IPS DF 4.7 (cell line): Measurements from ENCODE around the gene SLC50A1.
A peak's percentile ranks its signal among the peaks of the same experiment; 100 is the strongest.
"Not testable (repeated sequence)": the region's sequence is repeated elsewhere in the genome, so short reads cannot be mapped to it uniquely, and the experiment has no call there.

Experiments used
- DNase-seq: peaks from one replicate; pipeline ENCODE4 v3.0.0-alpha.2; 2013; ENCODE audit warnings: low spot score; ENCODE audit errors: extremely low read depth

Gene SLC50A1

GRCh38 chr1:155134322-155134721 lies 1.3 kb upstream of the SLC50A1 start:
- DNase-seq = no peak

GRCh38 chr1:155134880-155135414 lies 705 bp upstream of the SLC50A1 start:
- DNase-seq = no peak

GRCh38 chr1:155136748-155137147 lies 1.1 kb downstream of the SLC50A1 start:
- DNase-seq = no peak

- no peak for DNase-seq
Measured at GRCh38 chr1:155137154-155137949, 1.7 kb downstream of the SLC50A1 start.

GRCh38 chr1:155139895-155140629 lies 4.4 kb downstream of the SLC50A1 start, which contains the start of gene DPM3:
DPM3 (minus strand) TSS chr1:155140531; CDS start chr1:155140240, 291 bp downstream.
- no peak for DNase-seq

GRCh38 chr1:155140630-155140953 lies 4.9 kb downstream of the SLC50A1 start:
- no peak for DNase-seq

GRCh38 chr1:155141749-155142148 lies 6.1 kb downstream of the SLC50A1 start:
- DNase-seq = no peak

- no peak for DNase-seq
Measured at GRCh38 chr1:155145491-155145890, 9.8 kb downstream of the SLC50A1 start.

- not testable (repeated sequence) for DNase-seq
Measured at GRCh38 chr1:155155996-155156643, 20.5 kb downstream of the SLC50A1 start.

- DNase-seq = no peak
Measured at GRCh38 chr1:155158991-155159390, 23.3 kb downstream of the SLC50A1 start.

GRCh38 chr1:155160128-155160527 lies 24.5 kb downstream of the SLC50A1 start:
- no peak for DNase-seq

GRCh38 chr1:155162631-155163030 lies 27.0 kb downstream of the SLC50A1 start:
- not testable (repeated sequence) for DNase-seq

- not testable (repeated sequence) for DNase-seq
Measured at GRCh38 chr1:155163785-155164184, 28.1 kb downstream of the SLC50A1 start.

- DNase-seq = not testable (repeated sequence)
Measured at GRCh38 chr1:155164625-155165024, 29.0 kb downstream of the SLC50A1 start.

GRCh38 chr1:155166051-155166470 lies 30.4 kb downstream of the SLC50A1 start:
- no peak for DNase-seq

- DNase-seq = no peak
Measured at GRCh38 chr1:155166471-155167165, 31.0 kb downstream of the SLC50A1 start.

- peak; percentile 92 for DNase-seq
Measured at GRCh38 chr1:155167166-155168104, 31.8 kb downstream of the SLC50A1 start.

GRCh38 chr1:155168105-155168445 lies 32.4 kb downstream of the SLC50A1 start:
- not testable (repeated sequence) for DNase-seq

GRCh38 chr1:155168456-155169210 lies 33.0 kb downstream of the SLC50A1 start:
- DNase-seq = no peak
